Astrocyte (in vitro differentiated cells and primary cell): Measurements from ENCODE around the gene UNC5C.

Experiments
- CTCF ChIP-seq: IDR thresholded peaks from 2 replicates; pipeline ENCODE4 v1.5.1; 2011; ENCODE audit warnings: low read depth, mild to moderate bottlenecking, inconsistent platforms, low read length, moderate library complexity; ENCODE audit not compliant: insufficient read depth
- EZH2 ChIP-seq: IDR thresholded peaks from 2 replicates; pipeline ENCODE4 v1.6.1; 2012; ENCODE audit warnings: mild to moderate bottlenecking, low read length, inconsistent platforms; ENCODE audit not compliant: insufficient read depth

GRCh38 chr4:95296052-95296451 is 252.7 kb downstream of the UNC5C start:
- no peak for TF ChIP-seq CTCF
- no peak for TF ChIP-seq EZH2
